Activated T-helper 1 cell treated with anti-CD3 and anti-CD28 coated beads, Interleukin-2, amount 50 U/mL, for 16 hours (primary cell): ENCODE measurements around the gene KIF13A.
A peak's percentile ranks its signal among the peaks of the same experiment; 100 is the strongest.
"Not testable (repeated sequence)": the region's sequence is repeated elsewhere in the genome, so short reads cannot be mapped to it uniquely, and the experiment has no call there.

ENCODE experiments used
- DNase-seq, 2 donors: peaks; one replicate each; pipeline ENCODE4 v3.0.0-alpha.2; 2020; ENCODE audit warnings: low read depth in 1 of 2, low spot score in 1 of 2

The KIF13A gene

GRCh38 chr6:17999425-17999824 lies 12.0 kb upstream of the KIF13A start:
- no peak for DNase-seq

- DNase-seq = no peak
These were observed 11.0 kb upstream of the KIF13A start for GRCh38 chr6:17998442-17998841.

DNA sequence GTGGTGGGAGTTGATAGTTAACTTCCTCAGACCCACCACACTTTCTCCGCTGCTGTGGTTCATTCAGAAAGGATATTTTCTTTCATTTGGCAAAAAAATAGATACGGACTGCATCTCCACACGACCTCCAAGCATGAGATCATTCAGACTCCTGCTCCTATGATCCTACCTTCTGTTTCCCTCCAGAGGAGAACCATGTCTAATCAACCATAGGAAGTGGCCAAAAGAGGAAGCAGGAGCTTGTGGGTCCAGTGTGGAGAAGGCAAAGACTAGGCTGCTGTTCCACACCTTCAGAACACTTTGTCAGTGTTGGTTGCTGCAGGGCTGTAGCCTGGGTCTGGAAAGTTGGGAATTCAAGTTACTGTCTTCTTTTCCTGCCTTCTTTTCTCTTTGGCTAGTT lies 10.6 kb upstream of the KIF13A start:
- DNase-seq = no peak

- DNase-seq = no peak
These were observed 8.0 kb upstream of the KIF13A start for GRCh38 chr6:17995414-17995813.

- DNase-seq = no peak
These were observed 6.6 kb upstream of the KIF13A start for GRCh38 chr6:17994019-17994418.

GRCh38 chr6:17988422-17988944 lies 1.0 kb upstream of the KIF13A start:
- DNase-seq = no peak

DNA sequence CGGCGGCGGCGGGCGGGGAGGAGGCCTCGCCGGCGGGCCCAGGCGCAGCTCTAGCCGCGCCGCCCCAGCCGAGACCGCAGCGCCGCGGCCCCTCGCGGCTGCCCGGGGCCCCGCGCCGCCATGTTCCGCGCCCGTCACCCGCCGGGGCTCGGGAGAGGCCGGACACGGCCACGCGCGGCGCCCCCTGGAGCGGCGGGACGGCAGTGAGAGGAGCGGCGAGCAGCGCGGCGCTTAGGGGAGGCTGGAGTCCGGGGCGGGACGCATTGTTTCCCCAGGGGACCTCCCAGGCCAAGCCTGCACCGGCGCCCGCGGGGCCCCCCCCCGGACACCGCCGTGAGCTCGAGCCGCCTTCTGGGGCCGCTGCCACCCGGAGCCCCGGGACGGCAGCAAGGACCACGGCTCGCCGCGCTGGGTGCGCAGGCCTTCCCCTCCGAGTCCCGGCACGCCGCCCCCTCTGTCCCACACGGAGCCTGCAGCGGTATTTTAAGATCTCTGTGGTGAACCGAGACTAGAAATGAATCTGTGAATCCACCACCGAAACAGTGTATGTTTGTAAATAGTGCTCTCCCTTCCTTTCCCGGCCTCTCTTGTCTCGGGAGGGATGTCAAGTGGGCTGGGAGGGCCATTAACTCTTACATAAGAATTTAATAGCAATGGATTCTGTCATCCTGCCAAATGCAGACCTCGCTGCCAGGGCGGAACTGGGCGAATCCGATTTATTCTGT lies 424 bp upstream of the KIF13A start:
- peak in 1 of 2 donors; percentile 3 for DNase-seq

DNA sequence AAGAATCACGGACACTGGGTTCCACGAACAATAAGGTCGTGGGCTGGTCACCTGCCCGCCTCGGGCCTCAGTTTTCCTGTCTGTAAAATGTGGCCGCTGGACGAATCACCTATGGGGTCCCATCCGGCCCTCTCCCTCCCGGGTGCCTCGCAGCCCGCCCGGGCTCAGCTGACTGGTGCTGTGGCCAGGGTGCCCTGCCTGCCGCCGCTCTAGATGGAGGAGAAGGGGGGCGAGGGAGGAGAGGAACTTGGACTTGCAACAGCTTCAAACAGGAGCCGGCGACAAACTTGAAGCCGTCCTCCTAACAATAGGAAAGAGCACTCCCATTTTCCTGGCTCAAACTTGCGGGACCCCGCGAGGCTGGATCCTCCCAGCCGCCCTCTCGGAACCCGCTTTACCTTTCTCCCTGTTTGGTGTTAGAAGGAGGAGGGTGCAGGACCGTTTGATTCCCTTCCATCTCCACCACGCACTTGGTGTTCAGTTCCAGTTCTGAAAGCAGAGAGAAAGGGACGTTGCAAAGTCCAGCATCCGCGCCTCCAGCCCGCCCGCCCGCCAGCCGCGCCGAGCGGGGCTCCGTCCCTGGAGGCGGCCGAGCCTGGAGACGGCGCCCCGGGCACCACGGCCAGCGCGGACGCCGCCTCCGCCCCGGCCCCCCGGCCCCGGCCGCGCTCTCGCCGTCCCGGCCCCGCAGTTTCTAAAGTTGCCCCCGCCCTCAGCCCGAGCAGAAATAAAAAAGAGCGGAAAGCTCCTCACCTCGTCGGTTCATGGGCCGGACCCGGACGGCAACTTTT lies 584 bp downstream of the KIF13A start:
- DNase-seq = no peak

- no peak for DNase-seq
These were observed 1.3 kb downstream of the KIF13A start for GRCh38 chr6:17985934-17986655.

DNA sequence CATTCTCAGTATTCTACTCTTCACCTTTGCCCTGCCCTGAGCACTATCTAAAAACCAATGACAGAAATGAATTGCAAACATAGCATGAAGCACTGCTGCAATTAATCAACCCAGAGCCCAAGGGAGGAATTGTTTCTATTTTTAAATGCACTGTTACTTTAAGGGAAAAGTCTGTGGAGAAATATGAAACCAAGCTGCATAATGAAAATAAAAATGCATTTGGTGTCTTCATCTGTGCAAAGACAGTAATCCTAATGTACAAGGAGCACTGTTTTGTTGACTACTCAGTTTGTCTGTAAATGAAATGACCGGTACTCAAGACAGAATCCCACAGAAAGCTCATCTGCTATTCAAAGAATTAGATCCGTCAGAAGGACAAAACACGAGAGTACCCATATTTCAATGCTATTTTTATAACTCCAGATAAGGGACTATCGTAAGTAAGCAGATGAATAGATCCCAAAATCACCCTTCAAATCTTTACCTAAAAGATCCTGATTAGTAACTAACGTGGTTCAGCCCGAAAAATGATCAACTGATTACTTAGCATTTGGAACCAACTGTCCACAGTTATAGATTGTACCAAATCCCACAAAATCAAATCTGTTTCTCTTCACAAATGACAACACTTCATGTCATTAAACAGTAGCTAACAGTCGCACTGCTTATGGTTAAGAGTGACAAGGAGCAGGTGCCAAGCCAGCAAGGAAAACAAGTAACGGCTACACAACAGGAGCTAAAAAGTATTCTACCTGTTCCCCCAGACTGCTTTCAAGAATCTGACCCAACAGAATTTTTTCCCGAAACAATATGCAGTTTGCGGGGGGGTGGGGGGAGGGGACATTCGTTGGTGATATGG lies 2.4 kb downstream of the KIF13A start:
- DNase-seq = no peak

DNA sequence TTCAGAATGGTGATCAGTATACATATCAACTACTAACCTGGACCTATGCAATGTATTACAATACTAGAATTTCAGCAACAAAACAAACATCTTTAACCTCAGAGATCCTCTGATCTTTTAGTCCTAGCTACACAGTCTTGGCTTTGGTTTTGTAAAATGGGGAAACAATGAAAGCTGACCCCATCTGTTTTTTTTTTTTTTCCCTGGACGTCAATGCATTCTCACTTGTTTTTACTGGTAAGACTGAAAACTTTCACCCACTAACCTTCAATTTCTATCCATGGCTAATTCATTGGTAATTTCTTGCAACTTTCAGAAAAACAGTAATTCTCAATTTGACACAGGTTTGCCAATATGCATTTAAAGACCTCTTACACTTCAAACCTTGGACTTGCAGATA lies 3.0 kb downstream of the KIF13A start:
- no peak for DNase-seq

- DNase-seq = no peak
These were observed 3.7 kb downstream of the KIF13A start for GRCh38 chr6:17983730-17984129.

GRCh38 chr6:17980329-17980728 lies 7.1 kb downstream of the KIF13A start:
- no peak for DNase-seq

GRCh38 chr6:17979479-17979878 lies 8.0 kb downstream of the KIF13A start:
- DNase-seq = no peak

- not testable (repeated sequence) for DNase-seq
These were observed 11.2 kb downstream of the KIF13A start for GRCh38 chr6:17976258-17976657.

DNA sequence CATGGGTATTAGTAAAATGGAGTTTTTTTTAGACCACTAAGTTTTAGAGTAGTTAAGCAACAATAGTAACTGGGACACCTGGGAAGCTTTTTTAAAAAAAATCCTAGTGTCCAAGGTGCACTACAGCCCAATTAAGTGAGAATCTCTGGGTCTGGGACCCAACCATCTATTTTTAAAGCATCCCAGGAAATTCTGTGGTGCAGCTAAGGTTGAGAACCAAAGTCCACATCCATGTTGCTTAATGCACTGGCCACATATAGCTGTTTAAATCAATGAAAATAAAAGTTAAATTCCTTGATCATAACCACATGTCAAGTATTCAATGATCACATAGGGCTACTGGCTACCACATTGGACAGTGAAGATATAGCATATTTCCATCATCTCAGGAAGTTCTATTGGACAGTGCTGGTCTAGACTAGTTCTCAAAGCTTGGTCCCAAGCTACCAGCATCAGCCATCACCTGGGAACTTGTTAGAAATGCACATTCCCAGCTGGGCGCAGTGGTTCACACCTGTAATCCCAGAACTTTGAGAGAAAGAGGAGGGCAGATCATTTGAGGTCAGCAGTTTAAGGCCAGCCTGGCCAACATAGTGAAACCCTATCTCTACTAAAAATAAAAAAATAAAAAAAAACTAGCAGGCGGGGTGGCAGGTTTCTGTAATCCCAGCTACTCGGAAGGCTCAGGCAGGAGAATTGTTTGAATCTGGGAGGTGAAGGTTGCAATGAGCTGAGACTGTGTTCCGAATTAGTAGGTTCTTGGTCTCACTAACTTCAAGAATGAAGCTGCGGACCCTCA lies 12.7 kb downstream of the KIF13A start:
- DNase-seq = no peak

DNA sequence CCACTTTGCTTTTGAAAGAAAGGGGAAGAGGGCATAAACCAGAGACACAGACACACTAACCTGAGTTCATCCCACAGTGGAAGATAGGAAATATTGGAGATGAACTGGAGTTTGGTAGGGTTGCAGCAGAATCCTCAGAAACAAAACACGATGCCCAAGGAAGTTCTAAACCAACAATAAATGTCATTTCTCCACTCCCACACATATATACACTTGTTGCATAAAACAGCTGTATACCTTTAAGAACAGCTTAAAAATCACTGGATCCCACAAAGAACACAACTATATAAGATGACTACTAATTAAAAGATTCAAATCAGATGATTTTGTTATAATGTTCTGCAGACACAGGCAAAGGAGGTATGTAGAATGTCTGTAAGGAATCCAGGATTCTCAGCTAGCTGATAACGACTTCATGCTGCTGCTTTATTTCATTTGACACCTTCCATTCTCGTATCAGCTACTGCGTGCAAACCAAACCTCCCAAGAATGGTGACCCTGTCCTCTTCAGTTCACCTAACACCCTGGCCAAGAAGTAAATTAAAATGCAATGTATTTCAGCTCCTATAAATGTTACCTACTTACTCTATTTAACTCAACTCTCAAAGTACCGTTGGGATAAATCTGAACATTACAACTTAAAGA lies 14.3 kb downstream of the KIF13A start:
- no peak for DNase-seq

DNA sequence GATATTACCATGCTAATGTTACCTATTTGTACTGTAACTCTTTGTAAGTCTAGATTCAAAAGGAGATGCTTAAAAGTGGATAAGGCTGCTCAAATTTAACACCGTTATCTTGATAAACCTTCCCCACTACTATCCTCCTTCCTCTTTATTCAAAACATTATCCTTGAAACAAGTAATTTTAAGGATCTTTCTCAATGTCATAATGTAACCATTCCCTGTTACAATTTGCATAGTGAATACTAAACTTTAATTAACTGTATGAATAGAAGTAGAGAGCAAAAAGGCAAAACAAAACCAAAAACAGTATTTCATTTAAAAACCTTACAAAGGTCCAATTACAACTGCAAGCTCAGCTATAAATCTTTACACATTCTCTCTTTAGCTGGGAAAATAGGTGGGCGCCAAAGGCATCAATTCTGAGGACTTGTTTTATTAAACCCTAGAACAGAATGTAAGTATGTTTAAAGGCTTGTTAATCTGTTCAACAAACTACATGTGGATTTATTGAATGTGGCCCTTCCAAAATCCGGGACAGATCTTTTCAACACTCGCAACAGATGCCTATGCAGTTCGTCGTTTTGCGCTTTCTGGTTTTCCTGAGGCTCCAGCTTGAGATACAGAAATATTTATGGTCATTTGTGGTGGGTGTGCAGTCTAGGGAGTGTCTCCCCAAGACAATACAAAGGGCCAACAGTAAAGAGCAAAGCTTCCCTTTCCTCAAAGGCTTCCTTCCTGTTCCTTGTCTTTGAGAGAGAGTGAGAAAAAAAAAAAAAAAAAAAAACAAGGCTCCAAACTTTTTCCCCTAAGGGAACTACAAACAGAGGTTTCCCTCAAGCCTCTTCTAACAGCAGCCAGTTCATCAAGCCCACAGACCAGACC lies 15.1 kb downstream of the KIF13A start:
- no peak for DNase-seq
